DMS 273 treated with DMSO at 0.1 percent for 48 hours (cell line): ENCODE measurements around the gene CDCA8.
"Not testable (repeated sequence)": the region's sequence is repeated elsewhere in the genome, so short reads cannot be mapped to it uniquely, and the experiment has no call there.

ENCODE experiments used
- DNase-seq: peaks from one replicate; lab custom pipeline; 2025; lab: John Stamatoyannopoulos, UW

Gene CDCA8

DNA sequence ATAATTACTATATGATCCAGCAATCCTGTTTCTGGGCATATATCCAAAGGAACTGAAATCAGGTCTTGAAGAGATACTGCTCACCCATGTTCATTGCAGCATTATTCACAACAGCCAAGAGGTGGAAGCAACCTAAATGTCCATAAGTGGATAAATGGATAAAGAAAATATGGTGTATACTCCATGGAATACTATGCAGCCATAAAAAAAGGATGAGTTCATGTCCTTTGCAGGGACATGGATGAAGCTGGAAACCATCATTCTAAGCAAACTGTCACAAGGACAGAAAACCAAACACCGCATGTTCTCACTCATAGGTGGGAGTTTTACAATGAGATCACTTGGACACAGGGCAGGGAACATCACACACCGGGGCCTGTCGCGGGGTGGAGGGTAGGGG, 46.3 kb downstream of the CDCA8 start:
- DNase-seq: not testable (repeated sequence)

DNA sequence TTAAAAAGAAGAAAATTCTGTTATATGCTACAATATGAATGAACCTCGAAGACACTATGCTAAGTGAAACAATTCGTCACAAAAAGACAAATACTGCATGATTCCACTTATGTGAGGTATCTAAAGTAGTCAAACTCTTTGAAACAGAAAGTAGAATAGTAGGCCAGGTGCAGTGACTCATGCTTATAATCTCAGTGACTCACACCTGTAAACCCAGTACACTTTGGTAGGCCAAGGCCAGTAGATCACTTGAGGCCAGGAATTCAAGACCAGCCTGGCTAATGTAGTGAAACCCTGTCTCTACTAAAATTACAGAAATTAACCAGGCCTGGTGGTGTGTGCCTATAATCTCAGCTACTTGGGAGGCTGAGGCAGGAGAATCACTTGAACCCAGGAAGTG, 46.9 kb downstream of the CDCA8 start:
- no peak for DNase-seq

DNA sequence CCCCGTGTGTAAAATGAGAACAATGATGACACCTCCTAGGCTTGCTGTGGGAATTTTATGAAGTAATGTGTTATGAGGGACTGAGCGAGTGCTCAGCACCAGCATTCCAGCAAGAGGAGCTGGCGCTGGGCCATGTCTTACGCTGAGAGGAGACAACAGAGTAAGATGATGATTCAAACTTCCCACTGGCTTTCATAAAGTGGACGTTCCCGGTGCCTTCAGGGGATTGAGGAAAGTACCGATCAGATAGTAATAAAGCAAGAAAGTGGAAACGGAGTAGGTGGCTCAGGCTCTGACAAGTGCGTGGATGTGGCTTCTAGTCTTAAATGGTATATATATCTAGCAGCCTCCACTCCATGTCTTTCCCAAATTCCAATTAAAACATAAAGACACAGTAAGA, 48.8 kb downstream of the CDCA8 start:
- DNase-seq: no peak

DNA sequence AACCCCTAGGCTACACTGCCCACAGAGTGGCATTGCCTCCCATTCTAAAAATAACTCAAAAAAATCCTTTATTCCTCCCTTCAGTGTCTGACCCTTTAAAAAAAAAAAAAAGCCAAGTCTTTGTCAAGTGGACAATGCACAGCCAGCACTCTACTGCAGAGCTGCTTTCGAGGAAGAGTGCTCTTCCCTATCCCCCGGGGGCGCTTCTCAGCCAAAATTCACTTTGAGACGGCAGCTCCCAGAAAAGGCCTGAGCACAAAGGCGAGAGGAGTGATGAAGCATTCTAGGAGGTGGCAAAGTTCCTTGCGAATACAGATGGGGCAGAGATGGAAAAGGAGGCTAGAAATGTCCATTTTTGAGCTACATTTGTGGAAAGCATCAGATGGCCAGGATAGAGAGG, 49.3 kb downstream of the CDCA8 start:
- DNase-seq: no peak

DNA sequence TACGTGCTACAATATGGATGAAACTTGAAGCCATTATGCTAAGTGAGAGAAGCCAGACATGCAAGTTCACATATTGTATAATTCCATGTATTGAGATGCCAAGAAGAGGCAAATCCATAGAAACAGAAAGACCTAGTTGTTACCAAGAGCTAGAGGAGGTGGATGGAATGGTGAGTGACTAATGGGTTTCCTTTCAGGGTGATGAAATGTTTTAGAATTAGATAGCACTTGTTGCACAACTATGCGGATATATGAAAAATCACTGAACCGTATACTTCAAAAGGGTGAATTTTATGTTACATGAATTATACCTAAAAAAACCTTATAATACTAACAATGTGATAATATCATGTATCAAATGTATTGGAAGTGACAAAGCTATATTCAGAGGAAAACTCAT, 54.5 kb downstream of the CDCA8 start:
- DNase-seq: no peak

DNA sequence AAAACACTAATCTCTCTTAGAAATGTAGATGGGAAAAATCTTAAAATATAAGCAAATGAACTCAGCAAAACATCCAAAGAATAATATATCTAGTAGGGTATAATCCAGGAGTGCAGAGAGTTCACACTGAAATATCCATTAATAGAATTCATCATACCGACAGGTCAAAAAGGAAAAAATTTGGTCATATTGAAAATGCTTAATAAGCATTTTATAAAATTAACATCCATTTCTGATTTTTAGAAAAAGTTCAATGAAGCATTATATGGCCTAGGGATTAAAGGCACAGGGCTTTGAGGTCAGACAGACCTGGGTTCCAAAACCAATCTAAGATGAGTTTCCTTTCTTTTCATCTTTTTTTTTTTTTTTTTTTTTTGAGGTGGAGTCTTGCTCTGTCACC, 56.2 kb downstream of the CDCA8 start:
- DNase-seq: no peak

DNA sequence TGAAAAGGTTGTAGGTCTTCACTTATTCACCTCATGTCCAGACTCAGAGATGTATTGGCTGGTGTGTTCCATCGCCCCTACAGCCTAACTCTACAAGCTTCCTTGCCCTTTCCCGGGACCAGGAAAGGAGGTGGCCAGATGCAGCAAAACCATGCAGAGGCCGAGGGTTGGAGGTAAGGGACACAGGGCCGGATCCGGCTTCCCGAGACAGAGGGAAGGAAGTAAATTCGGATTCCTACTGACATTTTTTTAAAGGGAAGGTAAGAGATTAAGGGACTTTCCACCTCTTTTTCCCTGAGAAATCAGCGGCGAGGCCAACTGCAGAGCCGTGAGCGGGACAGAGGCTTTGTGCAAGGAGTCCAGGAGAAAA, 59.9 kb downstream of the CDCA8 start:
- DNase-seq: no peak

DNA sequence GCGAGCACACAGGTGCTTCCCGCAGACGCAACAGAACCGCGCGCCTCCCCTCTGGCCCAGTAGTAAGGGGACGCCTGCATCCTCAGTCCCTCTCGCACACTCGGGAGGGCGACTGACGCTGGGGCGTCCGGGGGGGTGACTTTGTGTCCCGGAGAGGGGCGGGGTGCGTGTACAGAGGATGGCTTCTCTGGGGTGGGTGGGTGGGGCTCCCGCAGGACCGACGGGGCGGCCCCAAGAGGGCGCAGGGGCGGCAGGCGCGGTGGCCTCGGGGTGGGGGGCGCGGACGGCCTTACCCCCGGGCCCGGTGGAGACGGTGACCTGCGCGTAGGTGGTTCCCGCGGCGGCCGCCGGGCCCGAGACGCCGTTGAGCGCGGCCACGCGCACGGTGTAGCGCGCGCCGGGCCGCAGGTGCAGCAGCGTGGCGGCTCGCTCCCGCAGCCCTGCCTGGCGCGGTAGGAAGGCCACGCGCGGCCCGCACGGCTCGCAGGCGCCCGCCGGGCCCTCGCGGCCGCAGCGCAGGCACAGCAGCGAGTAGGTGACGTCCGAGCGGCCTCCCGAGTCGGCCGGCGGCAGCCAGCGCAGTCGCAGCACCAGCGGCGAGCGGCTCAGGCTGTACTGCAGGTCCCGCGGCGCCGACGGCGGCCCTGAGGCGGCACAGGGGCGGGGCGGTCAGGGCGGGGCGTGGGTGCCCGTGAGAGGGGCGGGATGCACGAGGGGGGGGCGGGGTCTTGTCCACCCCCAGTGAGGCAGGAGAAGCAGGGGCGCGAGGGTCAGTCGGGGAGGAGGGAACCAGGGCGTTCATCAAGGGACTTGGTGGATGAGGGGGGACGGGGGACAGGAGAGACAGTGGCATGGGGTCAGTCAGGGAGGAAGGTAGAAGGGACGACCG, 60.5 kb downstream of the CDCA8 start:
- DNase-seq: no peak

DNA sequence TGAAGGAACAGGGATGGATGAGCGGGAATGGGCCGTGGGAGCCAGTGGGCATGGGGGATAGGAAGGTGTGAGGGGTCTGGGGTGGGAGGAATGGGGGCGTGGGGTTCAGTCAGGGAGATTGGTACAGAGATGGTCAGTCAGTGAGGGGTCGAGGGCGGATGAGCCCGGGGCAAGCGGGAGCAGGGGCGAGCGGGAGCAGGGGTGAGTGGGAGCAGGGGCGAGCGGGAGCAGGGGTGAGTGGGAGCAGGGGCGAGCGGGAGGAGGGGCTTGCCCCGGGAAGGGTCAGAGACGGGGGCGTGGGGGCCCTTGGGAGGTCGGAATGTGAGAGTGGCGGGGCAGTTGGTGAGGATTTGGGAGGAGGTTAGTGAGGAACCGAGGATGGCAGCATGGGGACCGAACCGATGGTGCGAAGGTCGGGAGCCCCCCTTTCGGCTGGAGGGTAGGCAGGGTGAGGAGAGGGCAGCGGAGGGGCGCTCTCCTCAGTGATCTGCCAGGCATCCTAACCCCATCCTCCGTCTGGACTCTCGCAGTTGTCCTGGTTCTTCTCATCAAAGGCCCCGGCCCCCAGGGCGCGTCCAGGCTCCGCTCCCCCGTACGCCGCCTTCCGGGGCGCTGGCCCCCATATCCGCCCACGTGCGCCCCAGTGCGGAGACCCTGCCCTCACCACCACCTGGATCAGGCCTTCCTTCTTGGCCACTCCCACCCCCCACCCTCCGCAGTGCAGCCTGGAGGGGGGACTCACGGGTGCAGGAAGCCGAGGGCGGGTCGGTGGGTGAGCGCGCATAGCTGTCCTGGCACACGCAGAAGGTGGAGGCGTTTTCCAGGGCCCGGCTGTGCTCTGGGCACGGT, 61.4 kb downstream of the CDCA8 start:
- no peak for DNase-seq

DNA sequence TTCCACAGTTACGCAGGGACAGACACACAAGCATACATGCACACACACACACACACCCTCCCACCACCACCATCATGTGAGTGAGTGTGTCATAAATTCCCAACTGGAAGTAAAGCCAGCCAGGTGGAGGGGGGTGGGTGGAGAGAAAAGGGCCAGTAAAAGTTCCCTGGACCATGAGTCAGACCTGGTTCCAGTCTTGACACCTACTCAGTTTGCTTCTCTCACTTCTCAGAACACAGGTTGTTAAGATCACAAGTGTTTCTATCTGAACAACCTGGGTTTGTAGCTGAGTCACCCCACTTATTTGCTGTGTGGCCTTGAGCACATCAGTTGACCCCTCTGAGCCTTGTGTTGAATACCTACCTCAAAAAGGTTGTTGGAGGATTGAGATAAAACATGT, 63.0 kb downstream of the CDCA8 start:
- no peak for DNase-seq

DNA sequence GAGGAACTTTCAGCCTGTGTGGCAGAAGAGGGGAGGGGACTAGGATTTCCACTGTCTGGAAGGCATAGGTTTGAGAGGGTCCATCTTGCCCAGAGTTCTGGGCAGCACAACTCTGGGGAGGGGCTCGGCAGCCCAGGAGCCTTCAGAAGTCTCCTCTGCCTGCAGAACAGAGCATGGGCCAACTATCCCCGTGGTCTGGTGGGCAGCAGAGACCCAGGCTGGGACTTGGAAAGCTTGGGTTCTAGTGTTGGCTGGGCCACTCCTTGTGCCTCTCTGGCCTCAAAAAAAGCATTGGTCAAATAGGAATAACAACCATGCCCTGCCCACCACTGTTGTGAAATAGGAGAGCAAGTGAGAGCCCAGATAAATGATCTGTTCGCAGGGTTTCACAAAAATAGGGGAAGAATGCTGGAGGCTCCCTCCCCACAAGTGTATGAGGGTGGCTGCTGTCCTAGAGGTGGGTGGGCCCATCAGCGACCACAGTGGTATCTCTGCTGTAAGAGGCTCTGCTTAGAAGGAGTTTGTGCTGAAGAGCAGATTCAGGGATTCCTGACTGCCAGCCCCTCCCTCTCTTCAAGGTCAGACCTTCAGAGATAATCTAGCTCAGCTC, 63.7 kb downstream of the CDCA8 start:
- no peak for DNase-seq
